GM18951 (cell line): ENCODE data around the gene CGB2.

Experiments used
- POLR2A ChIP-seq: IDR thresholded peaks from 4 replicates; pipeline ENCODE4 v1.6.1; 2011; ENCODE audit warnings: mild to moderate bottlenecking; ENCODE audit not compliant: insufficient read length, insufficient read depth; ENCODE audit errors: extremely low read depth
- in situ Hi-C: fragments of 300-500 bp; cut with MboI; formaldehyde crosslinking; loops from one replicate; pipeline ENCODE4 v1.12.0; 2022; ENCODE audit warnings: low sequenced_read_pairs, mixed read lengths, inconsistent platforms; ENCODE audit not compliant: unreplicated experiment

The CGB2 gene

GRCh38 chr19:48993175-48994034, 38.3 kb upstream of the CGB2 start, which contains the start of the genes GYS1 and RUVBL2:
Gene GYS1 (minus strand): TSS chr19:48993309. CDS start chr19:48993112, 197 bp downstream.
Gene RUVBL2 (plus strand): TSS chr19:48993887. CDS start chr19:48993912, 25 bp downstream.
- in situ Hi-C loops, result no loop called here
- TF ChIP-seq POLR2A, result peak; percentile 83

DNA sequence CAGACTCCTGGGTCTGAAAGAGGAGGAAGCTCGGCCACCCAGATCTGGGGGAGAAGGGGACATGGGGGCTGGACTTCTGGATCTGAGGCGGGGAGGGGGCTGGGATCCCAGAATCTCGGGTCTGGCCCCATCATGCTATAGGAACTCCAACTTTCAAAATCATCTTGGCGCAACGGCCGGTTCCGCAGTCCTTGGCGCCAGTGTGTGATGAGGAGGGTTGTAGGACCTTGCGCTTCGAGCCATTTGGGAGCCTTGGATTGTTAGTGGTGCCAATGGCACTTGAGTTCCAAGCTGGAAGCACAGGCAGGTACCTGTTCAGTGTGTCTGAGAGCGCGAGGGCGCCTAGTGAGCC, 37.7 kb upstream of the CGB2 start:
- TF ChIP-seq POLR2A, result no peak

GRCh38 chr19:48997972-48998371, 33.7 kb upstream of the CGB2 start:
- in situ Hi-C loops, result no loop called here
- no peak for TF ChIP-seq POLR2A

More for the DNA sequence above, 37.7 kb upstream of the CGB2 start:
- in situ Hi-C loops, result no loop called here

GRCh38 chr19:48999481-49000325, 32.0 kb upstream of the CGB2 start:
- TF ChIP-seq POLR2A, result no peak
- in situ Hi-C loops, result no loop called here

DNA sequence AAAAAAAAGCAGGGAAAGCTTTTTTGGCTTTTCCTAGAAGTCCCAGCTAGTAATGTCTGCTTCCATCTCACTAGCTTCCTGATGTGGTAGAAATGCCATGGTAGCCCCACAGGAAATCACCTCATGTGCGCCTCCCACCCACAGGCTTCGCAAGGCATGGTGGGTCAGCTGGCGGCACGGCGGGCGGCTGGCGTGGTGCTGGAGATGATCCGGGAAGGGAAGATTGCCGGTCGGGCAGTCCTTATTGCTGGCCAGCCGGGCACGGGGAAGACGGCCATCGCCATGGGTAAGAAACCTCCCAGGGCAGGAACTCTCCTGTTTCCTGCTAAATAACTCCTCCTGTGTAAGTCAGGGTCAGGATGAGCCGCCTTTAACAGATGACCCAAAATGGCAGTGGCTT, 27.6 kb upstream of the CGB2 start:
- in situ Hi-C loops, result no loop called here
- no peak for TF ChIP-seq POLR2A

DNA sequence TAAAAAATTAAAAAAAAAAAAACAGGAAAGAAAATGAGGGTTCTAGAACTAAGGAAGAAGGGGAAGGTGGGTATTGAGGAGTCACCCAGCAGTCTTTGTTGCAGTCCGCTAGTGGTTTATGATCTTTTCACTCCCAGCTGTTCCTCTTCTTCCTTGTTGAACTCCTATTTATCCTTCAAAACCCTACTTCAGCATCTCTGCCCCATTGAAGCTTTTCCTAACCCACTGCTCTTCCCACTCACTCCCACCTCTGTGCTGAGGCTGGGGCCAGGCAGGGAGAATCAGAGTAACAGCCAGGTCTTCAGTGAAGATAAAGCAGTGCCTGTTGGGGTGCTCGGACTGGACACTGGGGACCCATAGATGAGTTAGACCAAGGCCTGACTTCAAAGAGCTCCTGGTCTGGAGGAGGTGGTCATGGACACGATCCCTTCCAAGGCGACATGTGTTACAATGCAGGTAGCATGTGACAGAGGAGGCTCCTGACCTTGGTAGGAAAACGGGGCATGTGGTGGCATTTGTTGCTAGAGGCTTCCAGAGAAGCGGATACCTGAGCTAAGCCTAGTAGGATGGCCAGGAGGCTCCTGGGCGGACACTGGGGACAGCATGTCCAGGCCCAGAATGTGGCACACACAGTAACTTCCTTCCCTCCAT, 26.6 kb upstream of the CGB2 start:
- no peak for TF ChIP-seq POLR2A
- in situ Hi-C loops, result no loop called here

GRCh38 chr19:49006905-49007304, 24.8 kb upstream of the CGB2 start:
- in situ Hi-C loops, result no loop called here
- TF ChIP-seq POLR2A, result no peak

DNA sequence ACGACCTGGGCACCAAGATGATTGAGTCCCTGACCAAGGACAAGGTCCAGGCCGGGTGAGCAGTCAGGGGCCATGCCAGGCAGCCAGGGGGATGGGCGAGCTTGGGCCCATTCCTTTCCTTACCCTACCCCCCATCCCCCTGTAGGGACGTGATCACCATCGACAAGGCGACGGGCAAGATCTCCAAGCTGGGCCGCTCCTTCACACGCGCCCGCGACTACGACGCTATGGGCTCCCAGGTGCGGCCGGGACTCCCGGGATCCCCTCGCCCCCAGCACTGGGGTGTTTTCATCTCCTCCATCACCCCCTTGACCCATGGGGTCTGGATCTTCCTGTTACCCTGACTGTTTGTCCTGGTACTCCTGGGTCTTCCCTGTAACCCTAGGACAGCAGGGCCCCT, 21.9 kb upstream of the CGB2 start:
- in situ Hi-C loops, result no loop called here
- no peak for TF ChIP-seq POLR2A

DNA sequence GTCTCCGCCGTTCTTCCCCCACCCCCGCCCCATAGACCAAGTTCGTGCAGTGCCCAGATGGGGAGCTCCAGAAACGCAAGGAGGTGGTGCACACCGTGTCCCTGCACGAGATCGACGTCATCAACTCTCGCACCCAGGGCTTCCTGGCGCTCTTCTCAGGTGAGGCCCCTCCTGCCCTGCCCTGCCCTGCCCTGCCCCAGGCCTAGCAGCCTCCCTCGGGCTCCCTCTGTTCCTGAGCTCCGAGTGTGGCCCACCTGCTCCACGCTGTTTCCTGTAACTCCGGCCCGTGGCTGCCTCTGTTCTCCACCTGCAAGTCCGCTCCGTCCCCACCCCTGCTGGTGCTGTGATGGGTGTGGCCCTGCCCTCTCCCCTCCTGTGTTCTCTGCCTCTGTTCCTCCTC, 21.2 kb upstream of the CGB2 start:
- in situ Hi-C loops, result no loop called here
- TF ChIP-seq POLR2A, result no peak

GRCh38 chr19:49011194-49011593, 20.5 kb upstream of the CGB2 start:
- in situ Hi-C loops, result no loop called here
- no peak for TF ChIP-seq POLR2A

- in situ Hi-C loops, result no loop called here
- no peak for TF ChIP-seq POLR2A
These were observed 17.4 kb upstream of the CGB2 start for GRCh38 chr19:49014123-49014869.

DNA sequence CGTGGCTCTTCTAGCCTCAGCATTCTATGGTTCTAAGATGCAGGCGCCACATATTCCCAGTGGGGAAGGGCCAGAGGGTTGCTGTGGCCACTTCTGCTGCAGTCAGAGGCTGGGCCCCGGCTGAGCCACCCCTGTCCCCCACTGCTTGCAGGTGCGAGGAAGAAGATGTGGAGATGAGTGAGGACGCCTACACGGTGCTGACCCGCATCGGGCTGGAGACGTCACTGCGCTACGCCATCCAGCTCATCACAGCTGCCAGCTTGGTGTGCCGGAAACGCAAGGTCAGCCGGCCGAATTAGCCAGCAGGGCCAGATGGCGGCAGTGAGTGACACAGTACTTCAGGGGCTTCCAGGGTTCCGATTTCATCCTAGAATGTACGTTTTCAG, 16.8 kb upstream of the CGB2 start:
- in situ Hi-C loops, result no loop called here
- no peak for TF ChIP-seq POLR2A
